Activated B cell treated with CpG ODN at 0.5 μM for 24 hours (primary cell): ENCODE data around the gene NF1. TPM values are rescaled to one million over a fixed set of nuclear protein-coding genes. Genes with fewer than 3 reads are reported as not detected.

ENCODE experiments used
- ATAC-seq: fragments of 200-7000 bp; cut with Tn5 transposase; one replicate; pipeline ENCODE4 v1.10.0; 2021; ENCODE audit warnings: low read depth, mild to moderate bottlenecking, moderate library complexity
- CTCF ChIA-PET: fragments of 350-600 bp; sonication (Branson Sonifier 250); formaldehyde crosslinking; loops from one replicate; lab custom pipeline; 2021; ENCODE audit warnings: antibody characterized with exemption; lab: Charles Lee
- POLR2A ChIA-PET: fragments of 350-600 bp; sonication (Branson Sonifier 250); formaldehyde crosslinking; loops from one replicate; lab custom pipeline; 2021; ENCODE audit warnings: antibody characterized with exemption; lab: Charles Lee
- DNase-seq: peaks from one replicate; pipeline ENCODE4 v3.0.0; 2022
- H3K27ac Mint-ChIP-seq: one replicate; pipeline ENCODE4 v1.8.0; 2020; ENCODE audit warnings: mixed read lengths
- H3K27me3 Mint-ChIP-seq: one replicate; pipeline ENCODE4 v1.8.0; 2021; ENCODE audit warnings: mixed read lengths
- H3K36me3 Mint-ChIP-seq: one replicate; pipeline ENCODE4 v1.8.0; 2021; ENCODE audit warnings: low read depth, mixed read lengths
- H3K4me1 Mint-ChIP-seq: one replicate; pipeline ENCODE4 v1.8.0; 2021; ENCODE audit warnings: mixed read lengths
- H3K4me3 Mint-ChIP-seq: one replicate; pipeline ENCODE4 v1.8.0; 2020; ENCODE audit warnings: mild to moderate bottlenecking, mixed read lengths
- H3K9me3 Mint-ChIP-seq: one replicate; pipeline ENCODE4 v1.8.0; 2020; ENCODE audit warnings: mixed read lengths
- intact Hi-C: fragments of 100-400 bp; cut with micrococcal nuclease; formaldehyde crosslinking; loops from one replicate; pipeline ENCODE4 v1.15.1; 2024
- total RNA-seq: library from RNA; stranded (reverse); gene quantifications from 2 replicates; pipeline ENCODE4 v1.2.3, GENCODE V29; 2022
- TF ChIP-seq, protein P1 (sequence below): fragments of 200-600 bp; IDR thresholded peaks from one replicate; pipeline ENCODE4 v1.8.0; 2022; ENCODE audit warnings: antibody characterized with exemption, mild to moderate bottlenecking

Gene NF1
- total RNA-seq, 1 donor from 2014 or later = 27.4 TPM

DNA sequence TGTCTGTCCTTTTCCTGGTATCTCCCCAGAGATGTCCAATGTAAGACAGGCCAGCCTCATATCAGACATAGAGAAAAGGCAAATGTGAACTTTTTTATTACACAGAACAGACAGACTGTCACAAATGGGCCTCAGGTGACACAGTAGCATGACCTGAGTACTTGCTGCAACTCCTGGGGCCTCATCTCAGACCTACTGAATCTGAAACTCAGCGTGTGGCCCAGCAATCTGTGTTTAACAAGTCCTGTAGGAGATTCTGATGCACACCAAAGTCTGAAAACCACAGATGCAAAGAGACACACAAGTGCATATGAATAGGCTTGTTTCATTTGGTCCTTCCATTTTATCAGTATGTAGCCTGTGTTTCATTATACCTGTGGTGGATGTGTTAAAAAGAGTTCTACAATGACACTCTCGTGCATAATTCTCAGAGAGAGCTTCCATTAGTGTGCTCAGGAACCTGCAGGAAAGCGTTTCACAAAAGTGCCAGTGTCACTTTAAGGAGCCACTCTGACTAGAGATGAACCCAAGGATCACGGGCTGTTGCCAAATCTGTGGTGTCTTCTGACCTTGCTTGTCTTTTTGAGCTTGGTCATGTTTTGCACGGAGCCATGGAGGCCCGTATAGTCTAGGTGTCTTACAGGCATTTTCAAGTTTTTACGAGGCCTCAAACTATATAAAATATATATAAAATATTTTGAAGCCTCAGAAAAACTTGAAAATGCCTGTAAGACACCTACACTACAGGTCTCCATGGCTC is 33.8 kb upstream of the NF1 start:
- no peaks in the 10 kb centered on the region for H3K36me3 Mint-ChIP-seq
- ChIA-PET CTCF (interaction anchor here (1.2 kb wide), 1 partner anchor 8 kb away, joined by 5 read pairs; no protein-coding TSS in a partner anchor), POLR2A (no interaction called here)
- H3K4me3 Mint-ChIP-seq = no peak overlapping the region
- H3K9me3 Mint-ChIP-seq = no peaks in the 10 kb centered on the region
- no peaks in the 10 kb centered on the region for H3K27me3 Mint-ChIP-seq
- intact Hi-C loops = loop anchor here (2.0 kb wide), 1 partner anchor 146 kb away; no protein-coding TSS in a partner anchor
- DNase-seq (no peak), ATAC-seq (no peak)
- no peak overlapping the region for H3K27ac Mint-ChIP-seq
- peaks cover 5% of the 10 kb centered on the region for H3K4me1 Mint-ChIP-seq
- TF ChIP-seq, protein P1, sequence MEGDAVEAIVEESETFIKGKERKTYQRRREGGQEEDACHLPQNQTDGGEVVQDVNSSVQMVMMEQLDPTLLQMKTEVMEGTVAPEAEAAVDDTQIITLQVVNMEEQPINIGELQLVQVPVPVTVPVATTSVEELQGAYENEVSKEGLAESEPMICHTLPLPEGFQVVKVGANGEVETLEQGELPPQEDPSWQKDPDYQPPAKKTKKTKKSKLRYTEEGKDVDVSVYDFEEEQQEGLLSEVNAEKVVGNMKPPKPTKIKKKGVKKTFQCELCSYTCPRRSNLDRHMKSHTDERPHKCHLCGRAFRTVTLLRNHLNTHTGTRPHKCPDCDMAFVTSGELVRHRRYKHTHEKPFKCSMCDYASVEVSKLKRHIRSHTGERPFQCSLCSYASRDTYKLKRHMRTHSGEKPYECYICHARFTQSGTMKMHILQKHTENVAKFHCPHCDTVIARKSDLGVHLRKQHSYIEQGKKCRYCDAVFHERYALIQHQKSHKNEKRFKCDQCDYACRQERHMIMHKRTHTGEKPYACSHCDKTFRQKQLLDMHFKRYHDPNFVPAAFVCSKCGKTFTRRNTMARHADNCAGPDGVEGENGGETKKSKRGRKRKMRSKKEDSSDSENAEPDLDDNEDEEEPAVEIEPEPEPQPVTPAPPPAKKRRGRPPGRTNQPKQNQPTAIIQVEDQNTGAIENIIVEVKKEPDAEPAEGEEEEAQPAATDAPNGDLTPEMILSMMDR = no peak

DNA sequence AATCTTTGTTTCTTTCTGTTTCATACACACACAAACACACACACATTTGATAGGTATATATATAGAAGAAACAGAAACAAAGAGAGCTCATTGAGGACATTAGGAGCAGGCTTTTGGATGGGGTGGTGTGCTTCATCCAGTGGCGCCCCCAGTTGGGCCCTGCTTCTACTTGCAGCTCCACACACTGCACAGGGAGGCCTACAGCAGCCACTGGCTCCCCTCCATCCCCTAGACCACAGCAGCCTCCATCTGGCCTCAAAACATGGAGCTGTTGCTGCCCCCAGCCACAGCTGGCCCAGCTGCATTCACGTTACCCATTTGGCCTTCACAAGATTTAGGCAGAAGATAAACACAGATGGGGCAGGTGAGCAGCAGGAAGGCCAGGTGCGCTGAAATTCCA is 33.1 kb upstream of the NF1 start:
- CTCF ChIA-PET = interaction anchor here (1.2 kb wide), 1 partner anchor 9 kb away, joined by 5 read pairs; no protein-coding TSS in a partner anchor
- H3K4me1 Mint-ChIP-seq = peaks cover 5% of the 10 kb centered on the region
- H3K27me3 Mint-ChIP-seq = no peaks in the 10 kb centered on the region
- H3K27ac Mint-ChIP-seq = no peak overlapping the region
- ATAC-seq (no peak), DNase-seq (no peak)
- intact Hi-C loops = loop anchor here (2.0 kb wide), 2 partner anchors 43 to 147 kb away; no protein-coding TSS in a partner anchor
- POLR2A ChIA-PET = no interaction called here
- TF ChIP-seq, protein P1 = no peak
- H3K36me3 Mint-ChIP-seq = no peaks in the 10 kb centered on the region
- no peak overlapping the region for H3K4me3 Mint-ChIP-seq
- H3K9me3 Mint-ChIP-seq = no peaks in the 10 kb centered on the region

DNA sequence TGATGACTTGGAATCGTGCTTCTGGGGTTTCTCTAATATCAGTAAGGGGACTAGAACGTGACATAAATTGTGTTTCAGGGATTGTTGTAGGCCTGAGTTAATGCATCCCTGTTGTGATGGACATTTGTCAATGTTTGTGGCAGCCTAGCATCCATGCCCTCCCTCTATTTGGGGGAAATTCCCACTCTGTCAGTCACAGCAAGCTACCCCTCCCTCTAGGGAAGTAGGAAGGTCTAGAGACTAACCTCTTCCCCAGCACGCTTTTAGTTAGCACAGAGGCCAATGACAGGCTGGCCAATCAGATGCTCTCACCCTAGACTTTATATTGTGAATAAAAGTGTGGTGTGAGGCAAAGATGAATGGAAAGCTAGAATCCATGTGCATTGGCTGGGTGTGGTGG is 32.4 kb upstream of the NF1 start:
- ChIA-PET POLR2A (interaction anchor here (0.6 kb wide), 1 partner anchor 475 kb away, joined by 4 read pairs; no protein-coding TSS in a partner anchor), CTCF (interaction anchor here (1.2 kb wide), 1 partner anchor 10 kb away, joined by 5 read pairs; no protein-coding TSS in a partner anchor)
- Mint-ChIP-seq H3K9me3 (no peaks in the 10 kb centered on the region), H3K36me3 (no peaks in the 10 kb centered on the region), H3K27ac (no peak overlapping the region), H3K4me3 (no peak overlapping the region), H3K4me1 (peaks cover 5% of the 10 kb centered on the region), H3K27me3 (no peaks in the 10 kb centered on the region)
- TF ChIP-seq, protein P1 = no peak
- no peak for DNase-seq
- ATAC-seq = no peak
- intact Hi-C loops = loop anchor here (2.0 kb wide), 1 partner anchor 44 kb away; no protein-coding TSS in a partner anchor

DNA sequence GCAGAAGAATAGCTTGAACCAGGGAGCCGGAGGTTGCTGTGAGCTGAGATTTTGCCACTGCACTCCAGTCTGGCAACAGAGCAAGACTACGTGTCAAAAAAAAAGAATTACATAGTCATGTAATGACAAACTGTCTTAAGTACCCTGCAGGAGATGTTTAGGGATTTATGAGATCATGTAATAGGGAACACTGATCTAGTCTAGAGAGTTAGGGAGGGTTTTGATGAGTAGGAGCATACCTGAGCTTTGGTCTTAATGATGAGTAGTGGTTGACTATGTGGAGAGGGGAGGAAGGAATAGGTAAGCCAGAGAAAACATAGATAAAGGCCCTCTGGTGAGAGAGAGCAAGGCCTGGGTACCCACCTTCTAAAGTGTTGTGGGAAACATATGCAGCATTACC is 30.1 kb upstream of the NF1 start:
- H3K36me3 Mint-ChIP-seq = no peaks in the 10 kb centered on the region
- DNase-seq (no peak), ATAC-seq (no peak)
- intact Hi-C loops = no loop called here
- POLR2A ChIA-PET = no interaction called here
- CTCF ChIA-PET = interaction anchor here (0.7 kb wide), 1 partner anchor 433 kb away, joined by 3 read pairs; no protein-coding TSS in a partner anchor
- no peaks in the 10 kb centered on the region for H3K9me3 Mint-ChIP-seq
- H3K27ac Mint-ChIP-seq = no peak overlapping the region
- H3K4me1 Mint-ChIP-seq = no peaks in the 10 kb centered on the region
- TF ChIP-seq, protein P1 = no peak
- no peaks in the 10 kb centered on the region for H3K27me3 Mint-ChIP-seq
- H3K4me3 Mint-ChIP-seq = no peak overlapping the region

DNA sequence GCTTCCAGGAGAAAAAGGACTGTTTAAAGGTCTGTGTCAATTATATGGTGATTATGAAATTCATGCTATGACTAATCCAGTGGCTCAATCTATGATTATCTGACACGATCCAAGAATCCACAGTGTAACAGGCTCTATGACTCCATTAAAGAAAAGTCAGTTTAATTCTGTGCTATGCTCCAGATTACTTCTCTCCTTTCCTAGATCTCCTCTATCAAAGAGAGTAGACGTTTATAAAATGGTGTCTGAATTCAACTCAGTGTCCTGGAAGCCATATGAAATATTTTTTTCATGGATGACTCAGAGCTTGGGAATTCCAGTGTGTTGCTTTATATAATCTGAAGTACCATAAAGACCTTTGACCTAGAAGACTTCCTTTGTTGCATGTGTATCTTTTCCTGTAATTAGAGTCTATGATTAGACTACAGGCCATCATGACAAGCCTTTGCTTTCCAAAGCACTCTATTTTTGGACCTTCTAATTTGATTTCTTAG is 27.0 kb upstream of the NF1 start:
- no peaks in the 10 kb centered on the region for H3K9me3 Mint-ChIP-seq
- no peaks in the 10 kb centered on the region for H3K4me1 Mint-ChIP-seq
- no peak for DNase-seq
- intact Hi-C loops = loop anchor here (1.0 kb wide), 1 partner anchor 153 kb away; no protein-coding TSS in a partner anchor
- no peak overlapping the region for H3K4me3 Mint-ChIP-seq
- no peak for ATAC-seq
- ChIA-PET POLR2A (no interaction called here), CTCF (interaction anchor here (0.6 to 1.9 kb wide), 2 partner anchors 15 to 152 kb away, joined by 3 to 4 read pairs; no protein-coding TSS in a partner anchor)
- no peaks in the 10 kb centered on the region for H3K27me3 Mint-ChIP-seq
- no peak overlapping the region for H3K27ac Mint-ChIP-seq
- H3K36me3 Mint-ChIP-seq = no peaks in the 10 kb centered on the region
- TF ChIP-seq, protein P1 = no peak
